Renal pelvis (tissue), 4 donors: ENCODE results near the gene SSX2IP. TPM values are rescaled to one million over a fixed set of nuclear protein-coding genes. Genes with fewer than 3 reads are reported as not detected.
"Not testable (repeated sequence)": the region's sequence is repeated elsewhere in the genome, so short reads cannot be mapped to it uniquely, and the experiment has no call there.

ENCODE experiments used
- DNase-seq: peaks from one replicate; pipeline ENCODE4 v3.0.0-alpha.2; 2013
- polyA plus RNA-seq, 3 donors: library from polyadenylated mRNA; unstranded; fragments of 120-200 nt; gene quantifications; one replicate each; pipeline ENCODE4 v1.2.1, GENCODE V29; 2013; ENCODE audit not compliant: insufficient read length in 3 of 3

SSX2IP gene
- polyA plus RNA-seq, 3 donors, result 34.3 to 40.7 (median 36.9) TPM

DNA sequence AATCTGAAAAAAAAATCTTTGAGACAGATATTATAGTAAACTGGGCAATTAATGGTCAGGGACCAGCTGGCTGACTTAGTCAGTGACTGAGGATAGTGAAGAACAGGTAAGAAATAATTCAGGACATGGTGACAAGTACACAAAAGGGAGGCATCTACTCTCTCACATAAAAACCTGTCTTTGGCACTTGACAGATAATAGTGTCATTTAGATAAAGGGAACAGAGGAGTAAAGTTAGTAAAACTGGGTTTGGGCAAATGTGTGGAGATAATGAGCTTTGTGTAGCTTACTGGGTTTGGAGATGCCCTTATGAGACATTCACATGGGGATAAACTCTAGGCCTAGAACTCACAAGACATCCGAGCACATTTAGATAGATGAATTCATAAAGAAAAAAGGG lies 4.0 kb downstream of the SSX2IP start:
- DNase-seq, result no peak

DNA sequence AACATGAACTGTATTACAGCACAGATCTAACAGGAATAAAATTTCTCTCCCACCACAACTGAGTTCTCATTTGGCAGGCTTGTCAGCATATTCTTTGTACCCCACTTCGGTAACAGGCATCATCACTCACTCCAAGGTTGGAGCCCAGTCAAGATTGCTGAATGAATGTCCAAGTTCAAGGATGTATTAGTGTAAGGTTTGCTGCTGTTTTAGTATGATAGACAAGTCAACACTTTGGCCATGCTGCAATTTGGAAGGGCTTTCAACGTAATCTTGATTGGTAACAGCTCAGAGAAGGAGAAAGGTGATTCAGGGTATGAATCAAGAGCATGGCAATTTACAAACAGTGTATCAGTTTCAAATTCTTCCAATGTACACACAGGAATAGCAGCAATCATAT lies 6.8 kb downstream of the SSX2IP start:
- DNase-seq, result no peak

DNA sequence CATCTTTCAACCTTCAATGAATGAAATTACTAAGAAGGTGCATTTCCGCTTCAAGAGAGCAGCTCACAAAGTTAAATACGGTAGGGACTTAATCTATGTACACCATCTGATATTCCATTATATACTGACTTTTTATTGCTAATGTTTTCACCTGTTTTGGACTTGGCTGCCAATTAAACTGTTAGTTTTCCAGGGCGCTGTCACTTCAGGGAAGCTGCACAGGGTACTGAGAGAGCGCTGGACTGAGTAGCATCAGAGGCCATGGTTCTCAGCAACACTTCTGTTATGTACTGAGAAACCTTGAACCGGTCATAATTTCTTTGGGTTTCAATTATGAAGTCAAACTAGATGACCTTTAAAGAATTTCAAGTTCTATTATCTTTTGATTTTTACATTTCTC lies 8.2 kb downstream of the SSX2IP start:
- DNase-seq, result no peak

DNA sequence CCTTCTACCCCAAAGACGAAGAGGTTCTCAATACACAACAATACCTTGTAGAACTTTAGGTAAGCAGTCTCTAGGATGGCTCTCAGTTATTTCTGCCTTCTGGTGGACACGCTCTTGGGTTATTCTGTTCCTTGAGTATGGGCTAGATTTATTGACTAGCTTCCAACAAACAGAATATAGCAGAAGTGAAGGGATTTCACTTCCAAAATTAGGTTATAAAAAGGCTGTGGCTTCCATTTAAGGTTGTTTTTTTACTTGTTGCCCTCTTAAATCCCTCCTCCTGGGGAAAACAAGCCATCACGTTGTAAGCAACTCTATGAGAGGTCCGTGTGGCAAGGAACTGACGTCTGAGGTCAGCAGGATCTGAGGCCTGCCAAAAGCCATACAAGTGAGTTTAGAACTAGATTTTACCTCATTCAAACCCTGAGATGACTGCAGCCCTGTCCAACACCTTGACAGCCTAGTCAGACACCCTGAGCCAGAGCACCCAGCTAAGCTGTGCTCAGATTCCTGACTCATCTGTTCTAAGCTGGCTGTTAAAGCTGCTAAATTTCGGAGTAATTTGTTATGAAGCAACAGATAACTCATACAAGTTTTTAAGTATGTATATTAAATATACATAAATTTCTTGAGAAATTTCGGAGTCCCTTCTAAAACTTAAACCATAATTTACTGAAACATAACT lies 12.7 kb downstream of the SSX2IP start:
- DNase-seq, result no peak

DNA sequence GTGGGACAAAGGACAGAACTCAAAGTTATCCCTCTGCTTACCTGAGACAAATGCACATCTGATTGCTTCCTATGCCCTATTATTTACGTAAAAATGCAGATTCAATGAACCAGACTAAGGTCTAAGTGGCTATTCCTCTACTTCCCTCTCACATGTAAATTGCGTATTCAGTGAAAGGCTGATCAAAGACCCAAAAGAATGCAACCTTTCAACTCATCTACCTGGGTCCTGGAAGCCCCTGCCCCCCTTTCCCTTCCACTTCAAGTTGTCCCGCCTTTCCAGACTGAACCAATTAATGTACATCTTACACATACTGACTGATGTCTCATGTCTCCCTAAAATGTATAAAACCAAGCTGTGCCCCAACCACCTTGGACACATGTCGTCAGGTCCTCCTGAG lies 14.6 kb downstream of the SSX2IP start:
- DNase-seq, result no peak

DNA sequence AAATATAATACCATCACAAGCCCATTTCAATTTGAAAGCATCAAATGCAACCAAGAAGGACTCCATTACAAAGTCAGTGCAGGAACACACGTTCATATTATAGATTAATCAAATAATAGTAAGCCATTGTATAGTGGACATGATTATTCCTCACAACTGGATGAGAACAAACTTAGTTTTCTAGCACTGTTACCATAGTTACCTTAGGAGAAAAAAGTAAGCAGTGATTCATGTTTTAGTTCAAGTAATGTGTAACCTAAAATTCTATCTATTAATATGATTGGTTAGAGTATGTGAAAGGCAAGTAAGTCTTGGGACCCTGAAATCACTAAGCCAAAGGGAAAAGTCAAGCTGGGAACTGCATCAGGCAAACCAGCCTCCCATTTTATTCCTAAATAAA lies 15.2 kb downstream of the SSX2IP start:
- DNase-seq, result no peak

DNA sequence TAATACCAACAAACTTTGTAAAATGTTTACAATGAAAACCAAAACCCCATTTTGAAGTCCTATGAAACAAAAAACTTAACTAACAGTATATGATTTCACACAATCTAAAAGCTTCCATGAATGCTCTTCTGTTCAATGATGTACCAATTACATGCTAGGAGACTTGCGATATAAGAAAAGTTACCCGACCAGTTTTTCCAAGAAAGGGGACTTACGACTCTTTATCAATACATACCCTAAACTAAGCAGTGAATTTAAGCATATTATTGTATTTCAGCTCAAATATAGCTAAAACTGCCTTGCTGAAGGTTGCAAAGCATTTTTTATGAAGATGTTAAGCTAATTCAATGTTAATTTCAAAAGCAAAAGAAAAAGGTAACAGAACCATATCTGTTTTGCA lies 15.6 kb downstream of the SSX2IP start:
- DNase-seq, result no peak

DNA sequence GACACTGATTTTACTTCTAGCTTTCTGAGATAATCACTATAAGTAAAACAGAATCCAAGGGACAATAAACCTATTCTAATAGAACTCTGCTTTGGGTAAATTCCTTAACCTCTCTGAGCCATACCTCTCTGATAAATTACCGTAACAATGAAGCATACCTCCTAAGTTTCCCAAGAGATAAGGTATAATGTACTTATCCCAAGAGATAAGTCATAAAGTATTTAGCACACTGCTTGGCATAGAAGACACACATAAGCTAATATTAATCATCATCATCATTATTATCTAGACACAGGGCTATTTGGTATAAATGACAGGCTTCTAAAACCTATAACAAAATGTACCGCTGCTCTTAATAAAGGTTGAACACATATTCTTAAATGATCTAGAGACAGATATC lies 16.2 kb downstream of the SSX2IP start:
- DNase-seq, result no peak

DNA sequence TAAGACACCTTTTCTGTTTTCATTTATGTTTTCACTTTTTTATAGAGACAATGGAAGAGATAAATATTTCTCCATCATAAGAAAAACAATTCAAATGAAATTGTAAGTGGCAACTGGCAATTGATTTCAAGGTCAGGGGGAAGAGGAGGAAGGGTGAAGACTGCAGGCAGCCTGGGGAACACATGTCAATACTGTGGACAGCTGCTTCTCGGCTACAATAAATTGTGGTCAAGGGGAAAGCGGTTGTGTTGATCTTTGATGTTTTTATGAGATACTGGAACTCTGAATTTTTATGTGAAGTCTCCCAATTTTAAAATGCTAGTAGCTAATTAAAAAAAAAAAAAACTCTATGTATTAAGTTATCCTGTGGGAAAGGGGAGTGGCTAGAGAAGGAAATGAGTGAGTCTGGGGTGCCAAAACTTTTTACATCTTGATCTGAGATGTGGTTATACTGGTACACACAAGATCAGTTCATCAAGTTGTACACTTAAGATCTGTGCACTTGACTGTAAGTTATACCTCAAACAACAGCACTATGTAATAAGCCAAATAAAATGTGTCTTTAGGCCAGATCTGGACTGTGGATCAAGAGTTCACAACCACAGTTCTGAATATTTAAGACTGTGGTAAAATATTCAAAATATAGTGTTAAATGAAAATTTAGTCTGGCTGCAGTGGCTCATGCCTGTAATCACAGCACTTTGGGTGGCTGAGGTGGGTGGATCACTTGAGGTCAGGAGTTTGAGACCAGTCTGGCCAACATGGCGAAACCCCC lies 18.0 kb downstream of the SSX2IP start:
- no peak for DNase-seq

DNA sequence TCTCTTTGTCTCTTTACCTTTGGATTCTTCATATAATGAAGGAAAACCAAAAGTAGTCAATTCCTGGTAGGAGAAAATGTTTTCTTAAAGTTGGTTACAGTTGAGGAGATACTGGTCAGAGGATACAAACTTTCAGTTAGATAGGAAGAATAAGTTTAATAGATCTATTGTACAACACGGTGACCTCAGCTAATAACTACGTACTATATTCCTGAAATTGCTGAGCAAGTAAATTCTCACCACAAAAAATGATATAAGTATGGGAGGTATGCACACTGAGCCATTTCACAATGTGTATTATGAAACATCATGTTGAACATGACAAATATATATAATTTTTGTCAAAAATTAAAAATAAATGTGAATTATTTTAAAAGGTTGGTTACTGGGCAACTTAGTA lies 20.4 kb downstream of the SSX2IP start:
- no peak for DNase-seq

DNA sequence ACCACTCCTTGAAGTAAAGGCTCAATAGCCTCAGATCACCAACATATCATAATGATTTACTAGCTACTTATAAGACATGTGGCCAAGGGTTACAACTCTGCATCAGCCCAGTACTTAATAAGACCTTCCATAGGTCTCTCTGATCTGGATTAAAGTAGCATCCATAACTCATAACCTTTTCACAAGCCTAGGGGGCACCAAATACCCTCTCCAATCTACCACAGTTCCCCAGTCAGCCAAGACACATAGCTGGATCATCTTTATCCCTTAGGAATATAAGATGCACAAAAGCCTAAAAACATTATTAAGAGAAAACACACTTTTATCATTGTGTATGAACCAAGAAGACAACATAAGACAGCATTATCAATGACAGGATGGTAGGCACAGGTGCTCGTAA lies 22.1 kb downstream of the SSX2IP start:
- no peak for DNase-seq

DNA sequence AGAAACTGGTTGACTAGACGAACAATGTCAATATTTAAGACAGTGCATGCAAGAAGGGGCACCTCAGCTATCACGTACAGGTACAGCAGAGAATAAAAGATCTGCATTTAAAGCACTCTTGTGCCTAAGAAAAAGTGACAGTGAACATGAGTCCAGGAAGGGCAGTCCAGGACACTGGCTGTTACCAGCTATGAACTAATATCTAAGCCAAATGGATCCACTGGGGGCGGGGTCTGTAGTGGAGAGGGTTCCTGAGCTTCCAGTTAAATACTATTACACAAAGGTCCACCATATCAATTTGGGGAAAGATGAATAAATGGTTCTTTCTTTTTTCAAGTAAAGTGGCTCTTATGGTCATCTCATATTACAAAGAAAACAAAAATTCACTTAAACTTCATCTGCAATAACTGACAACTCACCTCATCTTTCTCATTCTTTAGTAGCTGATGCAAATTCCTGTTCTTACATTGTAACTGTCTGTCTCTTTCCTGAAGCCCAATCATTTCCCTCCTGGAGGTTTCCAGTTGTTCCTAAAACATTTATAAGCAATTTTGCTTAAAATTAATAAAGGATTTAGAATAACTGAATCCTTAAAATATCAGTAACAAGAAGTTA lies 24.5 kb downstream of the SSX2IP start:
- no peak for DNase-seq

DNA sequence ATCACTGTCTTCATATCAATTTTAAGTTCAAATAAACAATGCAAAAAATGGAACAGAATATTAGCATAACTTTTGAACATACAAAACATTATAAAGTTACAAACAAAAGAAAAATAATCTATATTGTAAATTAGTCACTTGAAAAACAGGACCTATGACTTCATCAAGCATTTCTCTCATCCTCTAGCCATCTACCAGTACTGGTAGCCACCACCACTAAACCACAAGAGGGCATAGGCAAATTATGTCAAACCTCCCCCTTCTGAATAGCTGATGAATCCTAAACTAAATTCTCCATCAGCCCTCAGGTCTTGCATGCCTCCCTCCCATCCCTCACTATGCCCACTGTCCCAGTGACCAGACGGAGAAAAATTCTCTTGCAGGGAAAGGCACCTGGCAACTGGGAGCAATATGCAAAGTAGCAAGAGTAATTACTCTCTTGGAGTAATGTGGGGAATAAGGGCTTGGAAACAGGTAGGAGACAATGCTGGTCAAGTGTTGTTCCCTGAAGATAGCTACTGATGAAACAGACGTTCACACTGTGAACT lies 37.1 kb downstream of the SSX2IP start:
- DNase-seq, result no peak

DNA sequence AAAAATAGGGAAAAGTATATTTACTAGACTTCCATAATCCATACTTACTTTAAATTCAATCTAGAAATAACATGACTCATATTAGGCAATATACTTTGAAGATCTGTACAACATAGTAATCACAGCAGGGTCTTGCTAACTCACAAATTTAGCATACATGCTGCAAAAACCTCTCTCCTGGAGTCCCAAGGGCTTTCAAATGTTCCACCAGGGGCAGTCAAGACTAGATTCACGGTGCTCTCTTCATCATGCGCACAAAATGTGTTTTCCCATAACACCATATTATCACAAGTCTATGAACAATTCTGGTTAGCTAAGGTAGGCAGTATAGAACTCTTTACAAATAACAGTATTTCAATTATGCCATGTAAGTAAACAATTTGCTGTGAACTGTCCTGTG lies 45.8 kb downstream of the SSX2IP start:
- no peak for DNase-seq

DNA sequence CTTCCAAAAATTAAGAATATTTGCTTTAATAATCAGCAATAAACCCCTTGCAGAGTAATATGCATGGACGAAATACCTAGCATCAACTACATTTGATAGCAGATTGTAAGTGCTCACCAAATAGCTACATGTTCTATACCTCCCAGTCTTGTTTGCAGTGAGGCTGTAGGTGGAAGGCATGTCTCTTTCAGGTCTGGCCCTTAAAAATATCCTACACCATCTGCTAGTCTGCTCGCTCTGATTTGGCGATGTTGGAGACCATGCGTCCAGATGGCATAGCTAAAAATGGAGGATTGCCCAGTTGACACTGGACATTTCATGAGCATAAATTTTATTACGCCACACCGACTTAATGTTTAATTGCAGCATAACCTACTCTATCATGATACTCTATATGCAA lies 47.1 kb downstream of the SSX2IP start:
- DNase-seq, result no peak

DNA sequence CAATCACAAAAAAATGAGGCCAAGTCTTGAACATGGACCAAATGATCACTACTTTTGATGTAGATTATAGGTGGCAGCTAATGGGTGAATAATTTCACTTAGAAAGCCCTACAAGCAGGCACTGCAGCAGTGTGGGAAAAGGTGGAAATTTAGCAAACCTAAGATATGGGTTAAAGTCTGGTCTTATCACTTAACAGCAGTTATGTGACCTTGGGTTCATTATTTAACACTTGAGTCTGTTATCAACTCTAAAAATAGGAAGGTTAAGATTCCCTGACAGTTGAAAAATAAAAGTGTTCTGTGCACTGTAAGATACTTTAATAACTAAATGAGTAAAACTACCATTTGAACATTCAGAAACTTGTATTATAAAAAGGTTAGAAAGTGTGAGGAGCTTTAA lies 47.5 kb downstream of the SSX2IP start:
- DNase-seq, result no peak

DNA sequence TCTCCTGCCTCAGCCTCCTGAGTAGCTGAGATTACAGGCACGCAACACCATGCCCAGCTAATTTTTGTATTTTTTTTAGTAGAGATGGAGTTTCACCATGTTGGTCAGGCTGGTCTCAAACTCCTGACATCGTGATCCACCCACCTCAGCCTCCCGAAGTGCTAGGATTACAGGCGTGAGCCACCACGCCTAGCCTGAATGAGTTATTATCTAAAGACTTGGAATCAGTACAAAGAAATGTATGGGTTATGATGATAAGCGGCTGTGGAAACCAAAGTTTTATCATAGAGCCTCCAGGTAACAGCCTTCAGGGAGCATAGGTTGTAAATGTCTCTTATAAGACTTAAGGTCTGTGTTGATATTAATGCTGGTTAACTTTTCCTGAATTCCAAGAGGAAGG lies 50.5 kb downstream of the SSX2IP start:
- not testable (repeated sequence) for DNase-seq

DNA sequence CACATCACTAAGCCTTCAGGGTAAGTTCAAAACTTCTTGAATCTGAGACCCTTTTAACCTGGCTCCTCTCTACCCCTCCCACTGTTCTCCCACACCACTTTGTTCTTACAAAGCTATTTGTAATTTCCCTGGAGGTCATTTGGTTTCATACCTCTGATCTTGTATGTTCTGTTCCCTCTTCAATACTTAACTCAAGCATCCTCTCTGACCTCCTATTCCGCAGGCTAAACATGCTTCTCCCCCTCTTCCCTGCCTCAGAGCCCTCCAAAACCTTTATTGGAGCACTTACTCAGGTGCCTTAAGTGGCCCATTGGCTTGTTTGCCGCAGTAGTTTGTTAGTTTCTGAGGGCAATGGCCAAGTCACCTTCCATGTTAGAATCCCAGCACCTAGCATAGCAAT lies 54.8 kb downstream of the SSX2IP start:
- no peak for DNase-seq

DNA sequence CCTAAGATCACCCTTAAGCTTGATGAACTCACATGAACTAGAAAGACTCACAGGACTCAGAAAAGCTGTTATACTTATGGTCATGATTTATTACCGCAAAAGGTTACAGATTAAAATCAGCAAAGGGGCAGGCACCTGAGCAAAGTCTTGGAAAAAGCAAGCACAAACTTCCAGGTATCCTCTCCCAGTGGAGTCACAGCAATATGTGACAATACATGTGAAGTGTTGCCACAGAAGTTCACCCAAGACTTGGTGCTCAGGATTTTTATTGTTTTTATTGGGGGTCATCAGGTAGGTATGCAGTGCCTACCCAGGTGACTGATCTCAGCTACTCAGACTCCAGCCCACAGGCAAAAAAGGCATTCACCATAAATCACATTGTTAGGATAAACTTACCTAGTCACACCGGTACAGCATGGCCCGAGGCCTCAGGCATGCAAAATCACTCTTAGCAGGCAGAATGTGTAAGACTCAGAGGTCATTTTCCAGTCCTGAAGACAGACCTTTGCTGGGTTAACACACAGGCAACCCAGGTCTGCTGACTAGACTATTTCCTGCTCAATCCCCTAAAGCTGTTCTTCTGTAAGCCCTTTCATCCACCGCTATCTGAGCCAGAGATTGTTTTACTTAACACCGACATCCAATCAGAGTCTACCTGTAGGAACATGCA lies 55.6 kb downstream of the SSX2IP start:
- DNase-seq, result peak; percentile 52

DNA sequence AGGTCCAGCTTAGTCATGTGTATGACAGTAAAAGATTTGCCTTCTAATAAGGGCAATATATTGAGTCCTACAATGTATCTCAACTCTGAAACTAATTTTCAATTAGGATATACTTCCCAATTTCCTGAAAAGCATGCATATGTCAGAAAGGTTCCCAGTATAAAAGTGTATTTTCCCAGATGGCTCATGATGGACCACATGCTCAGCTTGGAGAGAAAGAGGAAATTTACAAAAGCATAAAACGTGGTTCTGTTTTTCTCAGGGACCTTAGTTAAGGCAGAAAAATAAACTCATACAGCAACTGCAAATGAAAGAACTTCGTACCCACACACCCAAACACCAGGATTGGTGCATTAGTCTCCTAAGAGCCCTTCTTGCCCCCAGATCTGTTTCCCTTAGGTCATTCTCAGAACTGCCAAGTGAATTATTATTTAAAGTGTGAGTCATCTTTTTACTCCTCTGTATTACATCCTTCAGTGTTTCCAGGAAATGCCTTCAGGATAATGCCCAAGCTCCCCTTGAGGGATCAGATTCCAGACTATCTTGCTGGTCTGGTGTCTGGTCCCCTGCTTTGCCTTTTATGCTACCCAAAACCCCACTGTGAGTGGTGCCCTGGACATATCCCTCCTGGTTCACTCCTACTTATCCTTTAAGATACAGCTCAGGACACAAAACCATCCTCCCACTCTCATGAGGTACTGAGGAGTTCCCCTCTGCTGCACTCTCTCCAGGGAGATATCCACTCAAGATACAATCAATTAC lies 57.4 kb downstream of the SSX2IP start:
- peak; percentile 36 for DNase-seq

DNA sequence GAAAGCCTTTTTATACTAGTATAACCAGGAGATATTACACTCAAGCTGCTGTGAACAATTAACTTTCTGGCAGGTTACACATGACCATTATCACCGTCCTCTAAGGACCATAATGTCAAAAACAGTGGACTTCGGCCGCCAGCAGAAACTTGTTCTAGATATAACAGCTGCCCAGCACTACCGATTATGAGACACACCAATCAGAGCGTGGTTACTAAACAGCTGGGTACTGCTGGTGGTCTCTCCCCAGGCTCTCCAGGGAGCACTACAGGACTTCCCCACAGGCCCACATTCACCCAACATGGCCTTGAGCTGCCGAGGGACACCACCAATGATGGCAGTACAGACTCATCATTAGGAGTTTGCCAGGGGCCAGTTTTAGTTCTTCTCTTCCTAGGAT lies 58.1 kb downstream of the SSX2IP start:
- no peak for DNase-seq

DNA sequence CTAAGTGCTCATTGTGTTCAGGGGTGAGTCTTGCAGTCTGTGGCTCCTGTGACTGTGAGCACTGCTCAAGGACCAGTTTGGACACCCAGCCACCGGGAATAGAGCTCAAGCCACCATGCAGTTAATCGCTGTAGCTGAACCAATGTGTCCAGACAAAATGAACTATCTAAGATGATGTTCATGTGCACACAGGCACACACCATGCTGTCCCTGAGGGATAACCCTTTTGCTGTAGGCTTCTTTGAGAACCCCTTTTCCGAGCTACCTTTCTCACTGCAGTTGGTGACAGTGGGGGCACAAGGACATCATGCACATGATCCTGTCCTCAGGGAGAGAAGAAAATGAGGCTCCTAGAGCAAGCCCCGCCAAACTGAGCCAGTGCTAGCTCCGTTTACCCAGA lies 65.4 kb downstream of the SSX2IP start:
- DNase-seq, result no peak
